Erythroblast (primary cell): ENCODE data around the gene RAB3D.

Experiments
- DNase-seq, 2 experiments: peaks; one replicate each; lab custom pipeline; 2025; lab: John Stamatoyannopoulos, UW
- GATA1 ChIP-seq: IDR thresholded peaks from 2 replicates; pipeline ENCODE4 v1.6.1; 2011; ENCODE audit warnings: low read depth, mild to moderate bottlenecking, control low read depth, low read length, moderate library complexity
- POLR2A ChIP-seq: IDR thresholded peaks from 2 replicates; pipeline ENCODE4 v1.6.1; 2011; ENCODE audit warnings: mild to moderate bottlenecking, low read length

Gene RAB3D

DNA sequence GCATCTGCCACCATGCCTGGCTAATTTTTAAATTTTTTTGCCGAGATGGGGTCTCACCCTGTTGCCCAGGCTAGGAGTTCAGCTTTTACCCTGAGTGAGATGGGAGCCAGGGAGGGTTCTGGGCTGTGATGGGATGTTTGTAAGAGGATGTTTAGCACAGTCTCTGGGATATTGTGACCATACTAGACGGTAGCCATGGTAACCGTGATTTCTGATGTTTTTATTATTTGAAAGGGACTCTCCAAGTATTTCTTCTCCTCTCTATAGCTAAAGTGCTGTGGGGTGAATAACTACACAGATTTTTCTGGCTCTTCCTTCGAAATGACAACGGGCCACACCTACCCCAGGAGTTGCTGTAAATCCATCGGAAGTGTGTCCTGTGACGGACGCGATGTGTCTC is 33.1 kb downstream of the RAB3D start:
- no peak for DNase-seq
- TF ChIP-seq POLR2A: no peak
- TF ChIP-seq GATA1: no peak

GRCh38 chr19:11304936-11305335 is 34.5 kb downstream of the RAB3D start:
- TF ChIP-seq GATA1 (no peak), POLR2A (no peak)

DNA sequence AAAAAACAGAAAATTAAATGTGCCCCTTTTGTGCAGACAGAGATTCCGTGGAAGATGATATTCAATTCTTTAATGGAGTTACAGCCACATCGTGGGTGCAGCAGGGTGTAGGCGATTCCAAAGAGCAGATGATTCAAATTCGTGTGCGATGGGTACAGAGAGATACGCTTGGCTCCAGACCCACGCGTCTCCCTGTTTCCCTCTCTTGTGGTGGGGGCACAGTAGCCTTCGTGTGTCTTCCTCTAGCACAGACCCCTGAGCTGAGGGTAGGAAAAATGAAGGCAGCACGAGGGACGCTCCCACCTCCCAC is 38.7 kb downstream of the RAB3D start:
- TF ChIP-seq POLR2A: no peak
- TF ChIP-seq GATA1: no peak

More at GRCh38 chr19:11304936-11305335, 34.5 kb downstream of the RAB3D start:
- DNase-seq: no peak

GRCh38 chr19:11299946-11300810 is 39.3 kb downstream of the RAB3D start:
- DNase-seq: no peak
- TF ChIP-seq GATA1 (no peak), POLR2A (no peak)

More for the DNA sequence above, 38.7 kb downstream of the RAB3D start:
- DNase-seq: no peak

- TF ChIP-seq GATA1: no peak
- TF ChIP-seq POLR2A: no peak
- no peak for DNase-seq
Observed at GRCh38 chr19:11296264-11296663, 43.2 kb downstream of the RAB3D start.

- no peak for DNase-seq
- TF ChIP-seq GATA1: no peak
- TF ChIP-seq POLR2A: no peak
Observed at GRCh38 chr19:11295665-11296245, 43.7 kb downstream of the RAB3D start, which contains the start of gene TSPAN16. TSPAN16 (plus strand) TSS chr19:11296160; CDS start chr19:11296298, 138 bp downstream.

- DNase-seq: no peak
- TF ChIP-seq POLR2A (no peak), GATA1 (no peak)
Observed at GRCh38 chr19:11295180-11295579, 44.3 kb downstream of the RAB3D start.

DNA sequence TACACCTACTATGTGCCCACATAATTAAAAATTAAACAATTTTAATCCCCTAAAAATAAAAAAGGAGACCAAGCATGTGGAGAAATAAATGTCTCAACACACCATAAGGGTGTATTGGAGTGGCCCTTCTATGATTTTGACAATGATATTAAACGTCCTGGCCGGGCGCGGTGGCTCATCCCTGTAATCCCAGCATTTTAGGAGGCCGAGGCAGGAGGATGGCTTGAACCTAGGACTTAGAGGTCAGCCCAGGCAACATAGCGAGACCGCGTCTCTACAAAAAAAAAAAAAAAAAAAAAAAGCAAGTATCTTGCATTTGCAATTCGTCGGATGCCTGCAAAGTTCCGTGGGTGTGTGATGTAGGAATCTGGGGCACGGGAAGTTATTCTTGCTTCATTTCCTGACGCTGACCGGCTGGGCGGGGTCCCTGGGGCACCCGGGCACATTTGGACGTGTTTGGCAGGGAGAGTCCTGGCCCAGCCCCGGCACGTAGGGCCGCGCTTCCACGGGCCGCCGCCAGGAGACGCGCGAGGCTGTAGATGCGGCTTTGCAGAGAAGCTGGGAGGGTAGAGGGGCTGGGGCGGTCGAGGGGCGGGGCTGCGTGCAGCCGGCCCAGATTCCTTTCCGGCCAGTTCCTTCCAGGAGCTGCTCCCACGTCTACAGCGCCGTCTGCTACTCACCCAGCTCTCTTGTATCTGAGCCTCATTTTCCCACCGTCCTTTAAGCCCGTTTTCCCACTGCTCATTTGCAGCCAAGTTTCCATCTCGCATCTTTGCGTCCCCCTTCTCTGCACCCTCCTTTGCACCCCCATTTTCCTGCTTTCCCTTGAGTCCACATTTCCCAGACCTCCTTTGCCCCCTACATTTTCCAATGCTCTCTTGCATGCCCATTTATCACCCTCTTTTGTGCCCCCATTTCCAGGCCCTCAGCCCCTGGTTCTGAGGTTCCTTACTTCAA is 45.7 kb downstream of the RAB3D start:
- no peak for TF ChIP-seq GATA1
- no peak for TF ChIP-seq POLR2A

DNA sequence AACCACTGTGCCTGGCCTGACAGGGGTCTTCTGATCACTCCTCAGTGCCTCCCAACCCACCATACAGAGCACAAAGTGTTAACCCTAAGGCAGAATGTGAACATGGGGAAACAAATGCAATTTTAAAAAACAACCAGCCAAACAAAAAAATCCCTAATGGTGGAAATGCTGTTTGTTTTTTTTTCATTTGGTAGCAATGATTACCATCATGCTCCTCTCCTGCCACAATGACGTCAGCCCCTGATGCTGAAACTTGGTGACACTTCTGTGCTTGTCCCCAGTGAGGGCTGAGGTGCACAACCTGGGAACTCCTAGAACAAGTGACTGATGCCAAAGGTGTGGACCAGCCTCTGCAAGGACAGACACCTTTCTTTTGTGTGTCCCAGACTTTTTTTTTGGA is 47.5 kb downstream of the RAB3D start:
- DNase-seq: peak in 1 of 2 experiments; percentile 29
- TF ChIP-seq POLR2A (no peak), GATA1 (no peak)

More for the DNA sequence above, 45.7 kb downstream of the RAB3D start:
- DNase-seq: peak; percentile 69 to 82

GRCh38 chr19:11291415-11291814 is 48.0 kb downstream of the RAB3D start:
- TF ChIP-seq POLR2A (no peak), GATA1 (no peak)
- DNase-seq: no peak

- DNase-seq: no peak
- TF ChIP-seq POLR2A (no peak), GATA1 (no peak)
Observed at GRCh38 chr19:11290256-11290655, 49.2 kb downstream of the RAB3D start.

- DNase-seq: peak in 1 of 2 experiments; percentile 35
- TF ChIP-seq GATA1 (no peak), POLR2A (no peak)
Observed at GRCh38 chr19:11288349-11288748, 51.1 kb downstream of the RAB3D start.

- TF ChIP-seq POLR2A (no peak), GATA1 (no peak)
- no peak for DNase-seq
Observed at GRCh38 chr19:11286312-11286974, 53.0 kb downstream of the RAB3D start.

GRCh38 chr19:11284515-11284914 is 54.9 kb downstream of the RAB3D start:
- TF ChIP-seq GATA1 (no peak), POLR2A (no peak)
- DNase-seq: no peak
